Astrocyte (in vitro differentiated cells and primary cell): Measurements from ENCODE around the gene PTPN6.

Source experiments
- CTCF ChIP-seq: IDR thresholded peaks from 2 replicates; pipeline ENCODE4 v1.5.1; 2011; ENCODE audit warnings: low read depth, mild to moderate bottlenecking, inconsistent platforms, low read length, moderate library complexity; ENCODE audit not compliant: insufficient read depth
- EZH2 ChIP-seq: IDR thresholded peaks from 2 replicates; pipeline ENCODE4 v1.6.1; 2012; ENCODE audit warnings: mild to moderate bottlenecking, low read length, inconsistent platforms; ENCODE audit not compliant: insufficient read depth

- TF ChIP-seq CTCF = no peak
- no peak for TF ChIP-seq EZH2
Observed at GRCh38 chr12:6966351-6966750, 15.2 kb downstream of the PTPN6 start.
